ENCODE measurements around the gene ZNF326. TPM values are rescaled to one million over a fixed set of nuclear protein-coding genes. Genes with fewer than 3 reads are reported as not detected.

The ZNF326 gene
- total RNA-seq, 2 donors from 2014 or later: 10.6 to 16.5 TPM

DNA sequence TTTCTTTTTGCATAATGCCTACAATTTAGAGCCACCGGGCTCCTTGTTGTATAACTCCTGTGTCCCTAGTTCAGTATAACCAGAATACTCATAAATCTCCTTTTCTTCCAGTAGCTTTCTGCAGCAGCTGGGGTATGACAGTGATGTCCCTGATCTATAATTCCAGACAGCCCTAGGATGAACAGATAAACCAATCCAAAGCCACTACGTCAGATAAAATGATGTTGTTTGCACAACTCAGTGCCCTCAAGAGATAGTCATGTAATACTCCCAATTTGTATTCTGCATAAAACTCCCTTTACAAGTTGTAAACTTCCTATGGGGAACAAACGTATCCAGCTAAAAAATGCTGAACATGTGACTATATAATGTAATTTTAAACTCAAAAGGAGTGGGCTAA, 44.7 kb downstream of the ZNF326 start:
- Histone ChIP-seq H3K4me1 (replicated peaks) (no peaks in the 10 kb centered on the region), H3K4me3 (no peak overlapping the region), H3K27me3 (replicated peaks; ENCODE audit: insufficient read depth) (no peaks in the 10 kb centered on the region), H3K27ac (no peak overlapping the region), H3K9me3 (no peaks in the 10 kb centered on the region), H3K36me3 (no peaks in the 10 kb centered on the region)
- TF ChIP-seq POLR2A (IDR thresholded peaks at IDR 0.05) (no peak), POLR2AphosphoS5 (IDR thresholded peaks at IDR 0.05) (no peak)
- TF ChIP-seq, protein P1, sequence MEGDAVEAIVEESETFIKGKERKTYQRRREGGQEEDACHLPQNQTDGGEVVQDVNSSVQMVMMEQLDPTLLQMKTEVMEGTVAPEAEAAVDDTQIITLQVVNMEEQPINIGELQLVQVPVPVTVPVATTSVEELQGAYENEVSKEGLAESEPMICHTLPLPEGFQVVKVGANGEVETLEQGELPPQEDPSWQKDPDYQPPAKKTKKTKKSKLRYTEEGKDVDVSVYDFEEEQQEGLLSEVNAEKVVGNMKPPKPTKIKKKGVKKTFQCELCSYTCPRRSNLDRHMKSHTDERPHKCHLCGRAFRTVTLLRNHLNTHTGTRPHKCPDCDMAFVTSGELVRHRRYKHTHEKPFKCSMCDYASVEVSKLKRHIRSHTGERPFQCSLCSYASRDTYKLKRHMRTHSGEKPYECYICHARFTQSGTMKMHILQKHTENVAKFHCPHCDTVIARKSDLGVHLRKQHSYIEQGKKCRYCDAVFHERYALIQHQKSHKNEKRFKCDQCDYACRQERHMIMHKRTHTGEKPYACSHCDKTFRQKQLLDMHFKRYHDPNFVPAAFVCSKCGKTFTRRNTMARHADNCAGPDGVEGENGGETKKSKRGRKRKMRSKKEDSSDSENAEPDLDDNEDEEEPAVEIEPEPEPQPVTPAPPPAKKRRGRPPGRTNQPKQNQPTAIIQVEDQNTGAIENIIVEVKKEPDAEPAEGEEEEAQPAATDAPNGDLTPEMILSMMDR (IDR thresholded peaks at IDR 0.05): no peak
- WGBS: 60% methylated on average over 3 of the region's 3 CpGs
- intact Hi-C loops (cut with DNase I): no loop called here
- no peak for DNase-seq (ENCODE audit: low spot score)

DNA sequence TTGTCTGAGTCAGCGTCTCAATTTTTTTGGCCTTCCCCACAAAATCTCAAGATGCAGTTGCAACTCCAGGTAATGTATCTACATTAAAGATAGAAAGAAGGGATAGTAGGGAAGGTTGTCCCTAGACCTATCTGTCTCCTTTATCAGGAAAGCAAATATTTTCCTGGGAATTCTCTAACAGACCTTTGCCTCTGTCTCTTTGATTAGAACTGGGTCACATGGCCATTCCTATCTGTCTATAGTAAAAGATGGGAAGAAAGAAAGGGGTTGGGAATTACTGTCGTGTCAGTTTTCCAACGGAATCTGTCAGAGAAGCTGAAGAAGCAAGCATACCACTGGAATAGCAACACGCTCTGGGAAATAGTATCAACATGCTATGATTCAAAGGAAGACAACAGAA, 48.7 kb downstream of the ZNF326 start:
- no peaks in the 10 kb centered on the region for H3K4me1 ChIP-seq (replicated peaks)
- no peaks in the 10 kb centered on the region for H3K27me3 ChIP-seq (replicated peaks; ENCODE audit: insufficient read depth)
- no peak overlapping the region for H3K4me3 ChIP-seq
- H3K36me3 ChIP-seq: no peaks in the 10 kb centered on the region
- no peak for DNase-seq (ENCODE audit: low spot score)
- intact Hi-C loops (cut with DNase I): no loop called here
- no peak for TF ChIP-seq POLR2AphosphoS5 (IDR thresholded peaks at IDR 0.05)
- TF ChIP-seq POLR2A (IDR thresholded peaks at IDR 0.05): no peak
- TF ChIP-seq, protein P1 (IDR thresholded peaks at IDR 0.05): no peak
- WGBS: 81% methylated on average over 4 of the region's 4 CpGs
- H3K27ac ChIP-seq: no peak overlapping the region
- no peaks in the 10 kb centered on the region for H3K9me3 ChIP-seq

DNA sequence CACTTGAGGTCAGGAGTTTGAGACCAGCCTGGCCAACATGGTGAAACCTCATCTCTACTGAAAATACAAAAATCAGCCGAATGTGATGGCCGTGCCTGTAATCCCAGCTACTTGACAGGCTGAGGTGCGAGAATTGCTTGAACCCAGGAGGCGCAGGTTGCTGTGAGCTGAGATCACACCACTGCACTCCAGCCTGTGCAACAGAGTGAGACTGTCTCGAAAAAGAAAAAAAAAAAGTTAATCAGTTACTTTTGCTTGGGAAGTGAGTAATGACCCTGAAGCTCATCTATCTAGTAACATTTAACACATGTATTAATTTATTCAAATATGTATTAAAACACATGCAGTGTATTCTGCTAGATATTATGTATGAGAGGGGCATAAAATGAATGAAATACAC, 49.4 kb downstream of the ZNF326 start:
- intact Hi-C loops (cut with DNase I): no loop called here
- Histone ChIP-seq H3K4me3 (no peak overlapping the region), H3K27ac (no peak overlapping the region), H3K36me3 (no peaks in the 10 kb centered on the region), H3K9me3 (no peaks in the 10 kb centered on the region), H3K4me1 (replicated peaks) (no peaks in the 10 kb centered on the region), H3K27me3 (replicated peaks; ENCODE audit: insufficient read depth) (no peaks in the 10 kb centered on the region)
- TF ChIP-seq POLR2A (IDR thresholded peaks at IDR 0.05): no peak
- TF ChIP-seq POLR2AphosphoS5 (IDR thresholded peaks at IDR 0.05): no peak
- TF ChIP-seq, protein P1 (IDR thresholded peaks at IDR 0.05): no peak
- WGBS: 87% methylated on average over 5 of the region's 5 CpGs
- no peak for DNase-seq (ENCODE audit: low spot score)

DNA sequence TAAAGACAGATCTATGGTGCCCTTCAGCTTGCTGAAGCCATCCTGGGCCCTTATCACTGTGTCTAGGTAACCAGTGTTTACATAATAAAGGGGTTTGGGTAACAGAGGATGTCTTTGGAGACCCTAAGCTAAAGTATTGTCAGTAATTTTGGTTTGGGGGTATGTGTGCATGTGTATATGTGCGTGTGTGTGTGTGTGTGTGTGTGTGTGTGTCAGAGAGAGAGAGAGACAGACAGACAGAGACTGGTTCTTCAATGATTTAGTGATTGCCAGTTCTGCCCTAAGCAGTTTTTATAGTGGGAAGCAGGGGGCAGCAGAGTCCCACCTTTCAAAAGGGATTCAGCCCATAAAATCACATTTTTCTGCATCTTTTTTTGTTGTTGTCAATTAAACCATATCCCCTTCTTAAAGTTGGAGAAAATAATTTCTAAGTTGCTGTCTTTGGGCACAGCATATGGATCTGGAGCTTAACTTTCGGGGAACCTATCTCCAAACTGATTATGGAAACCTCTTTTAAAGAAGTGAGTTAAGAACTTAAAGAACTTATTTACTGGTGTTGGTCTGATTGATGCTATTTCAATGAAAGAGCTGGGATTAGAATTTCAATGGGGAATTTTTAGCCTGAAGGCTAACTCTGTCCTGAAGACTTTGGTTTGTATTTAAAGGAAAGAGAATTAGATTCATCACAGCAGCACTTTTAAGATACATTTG, 51.1 kb downstream of the ZNF326 start:
- WGBS: 25% methylated on average over 2 of the region's 2 CpGs
- DNase-seq (ENCODE audit: low spot score): no peak
- Histone ChIP-seq H3K27ac (no peak overlapping the region), H3K9me3 (no peaks in the 10 kb centered on the region), H3K36me3 (no peaks in the 10 kb centered on the region), H3K4me3 (no peak overlapping the region), H3K4me1 (replicated peaks) (no peaks in the 10 kb centered on the region), H3K27me3 (replicated peaks; ENCODE audit: insufficient read depth) (no peaks in the 10 kb centered on the region)
- TF ChIP-seq POLR2AphosphoS5 (IDR thresholded peaks at IDR 0.05): no peak
- TF ChIP-seq, protein P1 (IDR thresholded peaks at IDR 0.05): no peak
- TF ChIP-seq POLR2A (IDR thresholded peaks at IDR 0.05): no peak
- intact Hi-C loops (cut with DNase I): no loop called here

DNA sequence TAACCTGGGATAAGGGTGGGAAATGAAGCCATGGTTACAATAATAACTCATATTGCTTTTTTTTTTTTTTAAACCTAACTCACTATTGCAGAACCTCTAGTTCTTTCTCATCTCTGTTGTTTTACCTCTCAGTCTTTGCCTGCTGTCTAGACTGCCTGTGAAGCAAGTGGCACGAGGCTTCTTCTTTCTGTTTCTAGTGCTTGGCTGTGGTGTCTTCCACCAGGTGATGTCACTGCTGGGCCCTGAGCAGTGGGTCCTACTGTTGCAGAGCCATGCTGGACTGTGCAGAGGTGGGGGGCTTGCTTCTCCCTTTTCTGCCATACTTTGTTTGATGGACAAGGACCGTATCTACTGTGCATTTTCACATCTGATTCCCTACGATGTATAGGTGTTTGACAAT, 51.7 kb downstream of the ZNF326 start:
- no peak overlapping the region for H3K27ac ChIP-seq
- H3K4me3 ChIP-seq: no peak overlapping the region
- H3K27me3 ChIP-seq (replicated peaks; ENCODE audit: insufficient read depth): no peaks in the 10 kb centered on the region
- intact Hi-C loops (cut with DNase I): no loop called here
- 88% methylated on average over 3 of the region's 3 CpGs for WGBS
- H3K9me3 ChIP-seq: no peaks in the 10 kb centered on the region
- no peaks in the 10 kb centered on the region for H3K36me3 ChIP-seq
- H3K4me1 ChIP-seq (replicated peaks): no peaks in the 10 kb centered on the region
- DNase-seq (ENCODE audit: low spot score): no peak
- no peak for TF ChIP-seq POLR2AphosphoS5 (IDR thresholded peaks at IDR 0.05)

Data from prostate gland (tissue), 2 donors.